ENCODE data around the gene RIMOC1.
"Not testable (repeated sequence)": the region's sequence is repeated elsewhere in the genome, so short reads cannot be mapped to it uniquely, and the experiment has no call there.

RIMOC1 gene

GRCh38 chr5:41891066-41891707 lies 13.0 kb upstream of the RIMOC1 start:
- no peak for DNase-seq

DNA sequence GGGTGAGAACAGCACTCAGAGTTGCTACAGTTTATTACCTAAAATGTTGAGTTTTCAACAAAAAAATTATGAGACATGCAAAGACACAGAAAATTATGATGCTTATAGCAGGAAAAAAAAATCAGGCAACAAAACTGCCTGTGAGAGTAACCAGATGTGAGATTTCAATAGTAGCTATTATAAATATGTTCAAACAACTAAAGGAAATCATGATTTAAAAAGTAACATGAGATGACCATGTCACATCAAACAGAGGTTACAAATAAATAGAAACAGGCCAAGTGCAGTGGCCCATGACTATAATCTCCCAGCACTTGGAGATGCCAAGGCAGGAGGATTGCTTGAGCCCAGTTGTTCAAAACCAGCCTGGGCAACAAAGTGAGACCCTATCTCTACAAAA lies 12.1 kb upstream of the RIMOC1 start:
- DNase-seq: no peak

GRCh38 chr5:41893074-41893851 lies 10.9 kb upstream of the RIMOC1 start:
- no peak for DNase-seq

GRCh38 chr5:41896230-41896629 lies 7.9 kb upstream of the RIMOC1 start:
- no peak for DNase-seq

DNA sequence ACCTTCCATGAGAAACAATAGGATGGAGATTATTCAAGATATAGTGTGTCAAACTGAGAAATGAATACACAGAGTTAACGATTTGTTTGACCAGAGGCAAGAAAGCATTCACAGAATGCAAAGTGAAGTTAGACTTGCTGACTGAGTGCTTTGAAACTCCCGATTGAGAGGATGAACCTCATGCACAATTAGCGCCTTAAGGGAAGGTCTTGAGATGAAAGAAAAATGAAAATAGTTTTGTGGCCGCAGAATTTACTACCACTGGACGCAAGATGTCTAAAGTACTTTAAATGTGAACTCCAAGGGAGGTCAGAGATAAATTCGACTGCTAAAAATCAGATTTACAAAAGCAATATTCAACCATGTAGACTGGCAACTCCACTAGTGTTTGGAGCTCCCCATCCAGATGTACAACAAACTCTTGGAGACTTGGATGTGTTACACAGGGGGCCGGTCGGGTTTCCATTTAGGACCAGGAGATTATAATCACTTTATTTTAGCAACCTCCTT lies 707 bp upstream of the RIMOC1 start:
- DNase-seq: no peak

DNA sequence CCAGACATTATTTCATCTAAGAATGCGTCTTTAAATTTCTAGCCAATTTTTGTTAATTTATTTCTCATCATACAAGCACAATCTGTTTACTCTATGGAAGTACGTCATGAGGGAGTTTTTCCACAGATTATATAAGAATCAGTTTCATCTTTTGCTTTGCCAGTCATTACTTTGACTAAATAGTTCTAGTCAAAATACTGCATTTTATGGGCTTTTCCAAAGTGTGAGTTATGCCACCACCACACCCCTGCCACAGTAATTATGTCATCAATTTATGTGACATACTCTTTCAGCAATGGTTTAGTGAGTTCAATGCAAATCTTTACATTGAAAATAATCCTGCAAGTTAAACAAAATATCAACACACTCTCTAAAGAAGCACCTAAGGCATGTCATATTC lies 2.0 kb downstream of the RIMOC1 start:
- DNase-seq: no peak

GRCh38 chr5:41908374-41909079 lies 4.4 kb downstream of the RIMOC1 start:
- no peak for DNase-seq

DNA sequence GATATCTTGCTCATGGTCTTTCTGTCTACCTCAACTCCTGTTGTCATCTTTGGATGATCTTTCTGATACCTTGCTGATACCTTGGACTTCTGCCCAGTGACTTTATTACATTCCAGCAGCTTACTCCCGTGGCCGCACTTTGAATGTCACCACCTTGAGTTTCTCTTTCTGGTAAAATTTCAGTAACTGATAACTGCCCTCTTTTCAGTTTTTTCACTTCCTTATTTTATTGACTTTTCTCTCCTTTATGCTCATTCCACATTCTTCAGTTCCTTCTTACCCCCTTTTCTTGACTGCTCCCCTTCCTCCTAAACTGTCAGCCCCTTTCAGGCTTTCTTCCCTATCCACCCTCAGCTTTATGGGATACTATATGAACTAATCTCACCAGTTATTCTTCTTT lies 14.0 kb downstream of the RIMOC1 start:
- no peak for DNase-seq

DNA sequence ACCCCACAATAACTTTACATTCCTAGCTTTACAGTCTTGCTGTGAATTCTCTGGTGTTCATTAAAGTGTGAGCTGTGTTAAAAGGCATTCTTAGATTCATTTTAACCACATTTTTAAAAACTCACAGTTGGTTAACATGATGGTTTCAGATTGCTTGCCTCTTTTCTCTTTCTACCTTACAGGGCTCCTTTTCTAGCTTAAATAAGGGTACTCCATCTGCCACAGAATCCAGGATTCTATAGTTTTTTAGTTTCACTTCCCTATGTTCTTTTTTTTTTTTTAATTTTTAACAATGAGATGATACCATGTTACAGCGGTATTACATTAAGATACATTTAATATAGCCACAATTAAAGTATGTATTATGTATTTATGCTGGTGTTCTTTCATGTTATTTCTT lies 17.0 kb downstream of the RIMOC1 start:
- DNase-seq: no peak

- no peak for DNase-seq
Observed at GRCh38 chr5:41921874-41922273, 17.7 kb downstream of the RIMOC1 start.

DNA sequence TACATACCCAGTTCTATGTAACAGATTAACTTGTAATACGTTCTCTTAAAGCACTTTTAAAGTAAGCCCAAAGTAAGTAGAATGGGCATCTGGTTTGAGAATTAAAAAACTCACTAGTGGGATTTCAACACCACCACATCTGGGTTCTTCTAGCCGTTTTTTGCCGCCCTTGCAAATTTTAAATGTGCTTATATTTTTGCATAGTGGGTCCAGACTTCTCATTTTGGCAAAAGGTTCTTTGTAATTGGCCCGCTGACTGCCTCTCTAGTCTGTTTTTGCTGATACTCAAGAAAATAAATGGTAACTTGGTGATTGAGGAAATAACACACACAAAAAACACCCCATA lies 20.4 kb downstream of the RIMOC1 start:
- DNase-seq: no peak

GRCh38 chr5:41924872-41925554 lies 20.9 kb downstream of the RIMOC1 start, which contains the start of gene FBXO4:
Gene FBXO4 (plus strand): TSS chr5:41925281. CDS start chr5:41925310, 29 bp downstream.
- DNase-seq: peak; percentile 86 to 89

- DNase-seq: peak in 1 of 2 experiments; percentile 36
Observed at GRCh38 chr5:41925555-41925951, 21.4 kb downstream of the RIMOC1 start.

DNA sequence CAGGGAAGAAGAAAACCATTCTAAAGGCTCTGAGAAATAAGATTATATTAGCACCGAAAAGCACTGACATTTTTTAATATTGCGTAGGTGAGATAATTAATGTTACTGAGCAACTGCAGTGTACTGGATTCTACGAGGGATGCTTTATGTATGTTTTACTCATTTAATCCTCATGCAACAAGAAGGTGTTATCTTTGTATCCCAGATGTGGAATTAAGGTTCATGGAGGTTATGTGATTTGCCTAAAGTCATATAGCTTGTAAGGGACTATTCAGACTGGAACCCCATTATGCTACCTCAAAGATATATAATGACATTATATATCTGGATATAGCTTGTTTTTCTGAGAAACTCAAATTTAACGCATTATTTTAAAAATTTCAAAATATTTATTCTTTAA lies 23.5 kb downstream of the RIMOC1 start:
- no peak for DNase-seq

GRCh38 chr5:41929035-41929434 lies 24.9 kb downstream of the RIMOC1 start:
- DNase-seq: no peak

GRCh38 chr5:41932770-41933169 lies 28.6 kb downstream of the RIMOC1 start:
- no peak for DNase-seq

DNA sequence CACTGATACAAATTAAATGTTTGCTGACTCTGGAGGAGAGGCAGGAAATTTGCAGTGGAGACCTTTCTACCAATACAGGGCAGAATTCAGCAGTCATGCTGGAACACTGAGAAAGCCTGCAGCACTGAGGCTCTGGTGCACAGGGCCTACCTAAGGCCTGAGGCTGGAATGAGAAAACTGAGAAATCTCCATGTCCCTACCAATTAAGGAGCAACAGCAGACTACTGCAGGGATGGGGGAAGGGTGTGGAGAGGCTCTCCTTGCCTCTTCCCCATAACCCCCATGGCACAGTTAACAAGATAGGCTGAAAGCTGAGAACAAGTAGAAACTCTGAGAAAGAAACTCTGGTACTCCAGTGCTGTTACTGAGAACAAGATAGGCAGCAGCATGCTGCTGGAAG lies 31.4 kb downstream of the RIMOC1 start:
- DNase-seq: no peak

- no peak for DNase-seq
Observed at GRCh38 chr5:41940641-41941040, 36.5 kb downstream of the RIMOC1 start.

DNA sequence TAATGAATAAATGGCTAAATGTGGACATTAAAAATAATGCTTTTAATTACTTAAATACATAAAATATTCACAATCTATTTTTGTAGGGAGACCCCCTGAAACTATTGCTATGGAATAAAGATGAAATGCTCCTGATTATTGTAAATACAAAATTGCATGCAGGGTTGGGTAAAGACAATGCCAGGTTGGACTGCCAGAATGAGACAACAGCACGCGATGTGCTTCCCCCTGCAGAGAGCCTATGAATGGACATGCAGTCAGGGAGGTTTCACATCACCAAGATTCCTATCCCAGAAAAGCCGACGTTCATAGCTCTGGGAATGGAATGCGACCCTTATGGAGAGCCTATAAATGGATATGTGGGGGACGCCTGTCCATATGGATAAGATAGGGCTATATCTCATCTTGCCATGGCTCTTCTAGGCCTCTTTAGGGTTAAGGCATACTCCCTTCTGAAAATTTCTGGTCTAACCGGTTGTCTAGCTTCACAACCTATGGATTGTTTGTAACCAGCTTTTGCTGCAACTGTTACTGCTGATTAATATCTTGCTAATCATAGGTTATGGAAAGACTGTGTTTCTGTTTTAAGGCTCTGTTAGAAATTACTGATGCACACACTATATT lies 41.3 kb downstream of the RIMOC1 start:
- DNase-seq: not testable (repeated sequence)

GRCh38 chr5:41951224-41951623 lies 47.1 kb downstream of the RIMOC1 start:
- no peak for DNase-seq
